Astrocyte (in vitro differentiated cells and primary cell): Measurements from ENCODE around the gene LSM12.

ENCODE experiments used
- CTCF ChIP-seq: IDR thresholded peaks from 2 replicates; pipeline ENCODE4 v1.5.1; 2011; ENCODE audit warnings: low read depth, mild to moderate bottlenecking, inconsistent platforms, low read length, moderate library complexity; ENCODE audit not compliant: insufficient read depth
- EZH2 ChIP-seq: IDR thresholded peaks from 2 replicates; pipeline ENCODE4 v1.6.1; 2012; ENCODE audit warnings: mild to moderate bottlenecking, low read length, inconsistent platforms; ENCODE audit not compliant: insufficient read depth

GRCh38 chr17:44078412-44078811 is 11.9 kb upstream of the LSM12 start:
- TF ChIP-seq CTCF (no peak), EZH2 (no peak)
